NCI-H226 (cell line): Measurements from ENCODE around the gene VRTN.
A peak's percentile ranks its signal among the peaks of the same experiment; 100 is the strongest.
"Not testable (repeated sequence)": the region's sequence is repeated elsewhere in the genome, so short reads cannot be mapped to it uniquely, and the experiment has no call there.

ENCODE experiments used
- DNase-seq: peaks from one replicate; pipeline ENCODE4 v3.0.0-alpha.2; 2015

VRTN gene

GRCh38 chr14:74348241-74348734, at the start of gene VRTN:
VRTN (plus strand) TSS chr14:74348471; CDS start chr14:74356784, 8,313 bp downstream.
- DNase-seq: no peak

- DNase-seq: no peak
Measured at GRCh38 chr14:74299061-74299545, 49.2 kb upstream of the VRTN start.

- no peak for DNase-seq
Measured at GRCh38 chr14:74301594-74302151, 46.6 kb upstream of the VRTN start.

GRCh38 chr14:74302152-74302628, 46.1 kb upstream of the VRTN start:
- DNase-seq: peak; percentile 37

- peak; percentile 92 for DNase-seq
Measured at GRCh38 chr14:74302634-74303569, 45.4 kb upstream of the VRTN start, which contains the start of gene ABCD4. ABCD4 (minus strand) TSS chr14:74302934; CDS start chr14:74302912, 22 bp downstream.

- no peak for DNase-seq
Measured at GRCh38 chr14:74308695-74309094, 39.6 kb upstream of the VRTN start.

GRCh38 chr14:74309125-74310022, 38.9 kb upstream of the VRTN start:
- DNase-seq: no peak

GRCh38 chr14:74312161-74312560, 36.1 kb upstream of the VRTN start:
- no peak for DNase-seq

- no peak for DNase-seq
Measured at GRCh38 chr14:74313601-74314000, 34.7 kb upstream of the VRTN start.

GRCh38 chr14:74314576-74314975, 33.7 kb upstream of the VRTN start:
- no peak for DNase-seq

- no peak for DNase-seq
Measured at GRCh38 chr14:74324931-74325361, 23.3 kb upstream of the VRTN start.

GRCh38 chr14:74325446-74325845, 22.8 kb upstream of the VRTN start:
- no peak for DNase-seq

GRCh38 chr14:74326369-74327152, 21.7 kb upstream of the VRTN start:
- DNase-seq: no peak

GRCh38 chr14:74329950-74330552, 18.2 kb upstream of the VRTN start:
- not testable (repeated sequence) for DNase-seq

GRCh38 chr14:74333909-74334308, 14.4 kb upstream of the VRTN start:
- DNase-seq: peak; percentile 78

GRCh38 chr14:74346341-74346740, 1.9 kb upstream of the VRTN start:
- DNase-seq: no peak

- no peak for DNase-seq
Measured at GRCh38 chr14:74347097-74347794, 1.0 kb upstream of the VRTN start.

GRCh38 chr14:74347795-74348100, 523 bp upstream of the VRTN start:
- no peak for DNase-seq

GRCh38 chr14:74348735-74349463, 628 bp downstream of the VRTN start:
- DNase-seq: no peak

GRCh38 chr14:74349757-74350156, 1.5 kb downstream of the VRTN start:
- no peak for DNase-seq
